DMS153 (cell line): Measurements from ENCODE around the gene GCK.
"Not testable (repeated sequence)": the region's sequence is repeated elsewhere in the genome, so short reads cannot be mapped to it uniquely, and the experiment has no call there.

Source experiments
- DNase-seq: peaks from one replicate; lab custom pipeline; 2025; lab: John Stamatoyannopoulos, UW

Gene GCK

GRCh38 chr7:44141221-44141850, 47.9 kb downstream of the GCK start, which contains the start of gene MYL7:
Gene MYL7, minus strand, starts transcription at chr7:44141332. Its CDS starts 27 bp downstream, at chr7:44141305.
- DNase-seq, result no peak

GRCh38 chr7:44140341-44140740, 48.9 kb downstream of the GCK start:
- no peak for DNase-seq

DNA sequence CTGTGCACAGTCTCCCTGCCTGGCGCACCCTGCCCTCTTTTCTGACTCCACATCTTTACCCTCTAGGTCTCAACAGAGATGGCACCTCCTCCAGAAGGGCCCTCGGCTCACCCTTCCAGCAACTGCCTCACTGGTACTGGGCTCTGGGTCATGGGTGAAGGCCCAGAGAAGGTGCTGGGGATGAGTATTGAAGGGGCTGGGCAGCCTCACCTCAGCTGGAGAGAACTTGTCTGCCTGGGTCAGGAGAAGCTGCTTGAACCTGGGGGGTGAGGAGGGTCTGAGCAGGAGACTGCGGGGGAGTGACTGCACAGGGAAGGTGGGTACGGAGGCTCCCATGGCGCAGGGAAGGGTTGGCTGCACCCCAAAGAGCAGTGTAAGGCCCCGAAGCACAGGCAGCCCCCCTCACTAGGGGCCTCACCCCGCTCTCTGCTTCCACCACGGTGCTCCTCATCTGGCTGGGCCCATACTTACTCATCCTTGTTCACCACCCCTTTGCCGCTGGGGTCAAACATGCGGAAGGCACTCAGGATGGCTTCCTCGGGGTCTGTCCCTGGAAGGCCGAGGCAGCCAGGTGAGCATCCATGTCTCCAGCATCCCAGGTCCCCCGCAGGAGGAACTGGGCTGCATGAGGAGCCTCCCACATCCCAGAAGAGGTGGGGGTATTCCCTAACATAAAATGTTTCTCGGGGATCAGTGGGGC, 49.8 kb downstream of the GCK start:
- no peak for DNase-seq

DNA sequence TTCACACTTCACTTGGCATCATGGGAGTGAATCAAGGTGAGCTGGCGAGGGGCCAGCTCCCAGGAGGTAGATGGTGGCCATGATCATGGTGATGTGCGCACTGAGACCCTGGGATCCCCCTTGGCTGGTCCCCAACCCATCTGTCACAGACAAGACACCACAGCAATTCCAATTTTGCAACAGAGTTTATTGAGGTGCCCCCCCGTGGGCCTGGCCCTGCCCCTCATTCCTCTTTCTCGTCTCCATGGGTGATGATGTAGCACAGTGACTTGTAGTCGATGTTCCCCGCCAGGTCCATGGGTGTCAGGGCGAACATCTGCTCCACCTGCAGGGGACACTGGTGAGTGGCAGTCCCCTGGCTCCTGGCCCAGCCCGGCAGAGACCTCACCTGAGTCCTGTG, 50.5 kb downstream of the GCK start:
- DNase-seq, result no peak

- no peak for DNase-seq
Measured at GRCh38 chr7:44136731-44137130, 52.5 kb downstream of the GCK start.

- DNase-seq, result no peak
Measured at GRCh38 chr7:44134943-44135628, 54.2 kb downstream of the GCK start.

- no peak for DNase-seq
Measured at GRCh38 chr7:44133295-44133694, 55.9 kb downstream of the GCK start.

DNA sequence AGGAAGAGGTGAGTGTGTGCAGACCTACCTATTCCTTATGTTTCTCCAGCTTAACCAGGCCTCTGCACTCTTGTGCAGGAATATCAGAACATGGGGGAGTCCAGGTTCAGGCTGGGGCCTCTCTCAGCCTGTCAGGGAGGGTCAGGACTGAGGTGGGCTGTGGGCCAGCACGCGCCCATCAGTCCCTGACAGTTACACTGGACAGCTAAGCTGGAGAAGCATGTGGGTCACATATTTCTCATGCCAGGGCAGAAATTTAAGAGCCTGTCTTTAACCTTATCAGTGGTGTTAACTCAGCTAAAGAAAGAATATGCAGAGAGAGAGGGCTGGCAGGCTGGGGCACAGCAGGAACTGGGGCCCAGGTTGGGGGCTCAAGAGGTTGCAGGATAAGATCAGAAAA, 57.2 kb downstream of the GCK start:
- DNase-seq, result no peak

DNA sequence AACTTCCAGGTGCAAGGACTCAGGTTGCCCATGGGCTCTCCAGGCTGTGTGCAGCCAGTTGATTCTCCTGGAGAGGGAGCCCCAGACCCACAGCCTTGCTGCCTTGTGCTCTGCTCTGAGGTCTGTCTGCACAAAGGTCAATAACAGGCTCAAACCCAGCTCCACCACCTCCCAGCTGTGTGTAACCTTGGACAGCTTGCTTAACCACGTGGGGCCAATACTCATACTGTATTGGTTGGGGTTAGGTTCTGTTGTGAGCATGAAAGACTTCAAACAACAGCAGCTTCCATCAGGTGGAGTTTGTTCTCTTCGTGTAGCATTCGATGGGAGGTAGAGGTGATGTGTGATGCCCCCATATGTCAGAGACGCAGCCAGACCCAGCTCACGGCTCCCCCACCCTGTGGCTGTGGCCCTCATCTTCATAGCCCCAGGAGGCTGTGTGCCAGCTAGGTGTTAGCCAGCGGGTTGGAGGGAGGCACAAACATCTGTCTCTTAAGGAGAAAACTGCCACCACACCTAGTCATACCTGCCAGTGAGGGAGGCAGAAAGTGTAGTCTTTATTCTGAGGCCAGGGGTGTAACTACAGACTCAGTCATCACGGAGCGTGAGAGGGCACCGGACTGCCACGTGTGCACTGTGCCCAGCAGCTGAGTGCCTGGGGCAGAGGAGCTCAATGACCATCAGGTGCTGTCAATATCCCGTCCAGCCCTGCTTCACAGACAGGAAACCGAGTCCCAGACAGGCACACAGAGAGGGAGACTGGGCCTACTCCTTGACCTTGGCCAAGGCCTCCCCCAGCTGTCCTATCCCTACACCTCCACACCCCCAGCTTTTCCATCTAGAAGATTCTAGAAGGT, 57.8 kb downstream of the GCK start:
- DNase-seq, result no peak

- no peak for DNase-seq
Measured at GRCh38 chr7:44128721-44129582, 60.3 kb downstream of the GCK start.

- DNase-seq, result no peak
Measured at GRCh38 chr7:44127161-44127560, 62.1 kb downstream of the GCK start.

- DNase-seq, result not testable (repeated sequence)
Measured at GRCh38 chr7:44126574-44126973, 62.7 kb downstream of the GCK start.

GRCh38 chr7:44124822-44125202, 64.4 kb downstream of the GCK start:
- no peak for DNase-seq

- DNase-seq, result peak; percentile 97
Measured at GRCh38 chr7:44123190-44124003, 65.8 kb downstream of the GCK start, which contains the start of gene POLD2. Gene POLD2, minus strand, starts transcription at chr7:44123548. Its CDS starts 1,495 bp downstream, at chr7:44122053.

DNA sequence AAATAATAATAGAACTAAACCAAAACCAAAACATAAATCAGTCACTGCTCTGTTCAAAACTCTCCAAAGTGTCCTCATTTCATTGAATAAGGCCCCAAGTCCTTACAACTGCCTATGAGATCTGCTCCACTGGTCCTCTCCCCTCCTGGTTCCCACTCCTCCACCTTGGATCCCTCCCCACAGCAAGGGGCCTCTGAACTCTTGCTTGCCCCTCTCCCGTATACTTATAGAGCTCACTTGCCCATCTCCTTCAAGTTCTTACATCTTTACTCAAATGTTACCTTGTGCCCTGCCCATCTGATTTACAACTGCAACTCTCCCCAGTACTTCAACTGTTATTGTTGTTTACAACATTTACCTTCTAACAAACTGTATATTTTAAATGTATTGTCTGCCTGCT, 66.7 kb downstream of the GCK start:
- no peak for DNase-seq

GRCh38 chr7:44121761-44122420, 67.3 kb downstream of the GCK start:
- DNase-seq, result no peak

GRCh38 chr7:44120395-44120794, 68.8 kb downstream of the GCK start:
- DNase-seq, result no peak

GRCh38 chr7:44119829-44120380, 69.3 kb downstream of the GCK start:
- no peak for DNase-seq

- no peak for DNase-seq
Measured at GRCh38 chr7:44117801-44118429, 71.3 kb downstream of the GCK start.
